ENCODE results near the gene CWC25. TPM values are rescaled to one million over a fixed set of nuclear protein-coding genes. Genes with fewer than 3 reads are reported as not detected.

Gene CWC25
- total RNA-seq, 1 experiment from 2014 or later: 23.9 TPM

GRCh38 chr17:38852771-38853291 lies 27.7 kb upstream of the CWC25 start:
- no peak overlapping the region for H2AFZ ChIP-seq (ENCODE audit: low read depth, low read length, poor library complexity, severe bottlenecking)
- H3K36me3 ChIP-seq (ENCODE audit: control insufficient read depth in 1 of 2, insufficient read depth in 2 of 2, low read length in 2 of 2): peaks cover 41 to 53% of the 10 kb centered on the region in 2 experiments
- no peaks in the 10 kb centered on the region for H3K9me2 ChIP-seq (ENCODE audit: insufficient read depth)
- BruUV-seq (replicated peaks): no TSS peak
- peak overlapping the region; percentile 89 for H3K4me2 ChIP-seq (ENCODE audit: low read length)
- TF ChIP-seq EZH2 (IDR thresholded peaks at IDR 0.05) (no peak), ZFX (IDR thresholded peaks at IDR 0.05) (no peak), EGR1 (IDR thresholded peaks at IDR 0.05; ENCODE audit: low read depth) (no peak), FOSL1 (IDR thresholded peaks at IDR 0.05; ENCODE audit: low read depth) (no peak), POLR2AphosphoS5 (IDR thresholded peaks at IDR 0.05; ENCODE audit: low read depth, low read length) (0 out of 2 replicates have a peak, but pooled peaks have one; percentile 24), YY1 (IDR thresholded peaks at IDR 0.05; ENCODE audit: extremely low read depth, insufficient replicate concordance, low read depth, low read length) (no peak), SP1 (IDR thresholded peaks at IDR 0.05; ENCODE audit: low read depth) (no peak), ELF1 (IDR thresholded peaks at IDR 0.05; ENCODE audit: borderline replicate concordance, low read depth) (no peak), JUND (IDR thresholded peaks at IDR 0.05) (0 out of 2 replicates have a peak, but pooled peaks have one; percentile 19), REST (IDR thresholded peaks at IDR 0.05; ENCODE audit: low read depth) (no peak), CEBPB (IDR thresholded peaks at IDR 0.05; ENCODE audit: low read depth) (no peak), CTCF (IDR thresholded peaks at IDR 0.05 in 2 of 3, conservative IDR thresholded peaks at IDR 0.05 in 1 of 3; ENCODE audit: borderline replicate concordance in 1 of 3, insufficient read depth in 1 of 3, low read depth in 2 of 3, low read length in 2 of 3) (no peak), SRF (IDR thresholded peaks at IDR 0.05; ENCODE audit: low read depth) (no peak)
- CTCF ChIA-PET: no interaction called here
- no peaks in the 10 kb centered on the region for H3K9me3 ChIP-seq (ENCODE audit: control insufficient read depth in 1 of 2, insufficient read depth in 1 of 2, low read depth in 1 of 2, low read length in 2 of 2)
- no peaks in the 10 kb centered on the region for H3K27me3 ChIP-seq (ENCODE audit: insufficient read depth, low read length)
- H4K20me1 ChIP-seq (ENCODE audit: insufficient read depth): peaks cover 32% of the 10 kb centered on the region; the same call in 1 of the 2 replicates
- ATAC-seq: no peak
- H3K27ac ChIP-seq (ENCODE audit: low read depth, low read length): peak overlapping the region; percentile 85
- intact Hi-C loops (cut with micrococcal nuclease): loop anchor here (5.0 kb wide), 1 partner anchor 101 kb away; the partner anchor contains the start of gene PSMB3
- POLR2A ChIA-PET: interaction anchor here (0.8 to 4.5 kb wide), 7 partner anchors 8 to 301 kb away, joined by 3 to 55 read pairs (median 12); partner anchors contain the start of gene LASP1
- peaks cover 19 to 44% of the 10 kb centered on the region in 2 experiments; a peak in 3 of 4 replicates for H3K4me1 ChIP-seq (ENCODE audit: control insufficient read depth in 1 of 2, insufficient read depth in 2 of 2, low read length in 2 of 2)
- H3K9ac ChIP-seq (ENCODE audit: low read length): peak overlapping the region; percentile 92
- RAD21 ChIA-PET (ENCODE audit: low non-redundant PET in 1 of 2, low total read pairs in 2 of 2, uncharacterized antibody in 2 of 2, unreplicated experiment in 2 of 2): interaction anchor here in 1 of 2 experiments (1.2 kb wide), 1 partner anchor 10 kb away, joined by 3 read pairs; no protein-coding TSS in a partner anchor
- peaks cover 48% of the 10 kb centered on the region for H3K79me2 ChIP-seq (ENCODE audit: insufficient read depth, low read length)
- peak overlapping the region; percentile 67 to 99 for H3K4me3 ChIP-seq (replicated peaks in 1 of 2; ENCODE audit: low read depth in 1 of 2, low read length in 2 of 2)
- DNase-seq (ENCODE audit: low read depth, low spot score): no peak
